HFFc6 (cell line): ENCODE measurements around the gene EXOC4. TPM values are rescaled to one million over a fixed set of nuclear protein-coding genes. Genes with fewer than 3 reads are reported as not detected.

Experiments used
- DNase-seq: peaks from one replicate; pipeline ENCODE4 v3.0.0-alpha.2; 2018
- H3K27ac Mint-ChIP-seq: 2 replicates; pipeline ENCODE4 v1.8.0; 2020; ENCODE audit warnings: mild to moderate bottlenecking, mixed read lengths
- H3K27me3 Mint-ChIP-seq: 2 replicates; pipeline ENCODE4 v1.8.0; 2021; ENCODE audit warnings: mild to moderate bottlenecking, moderate library complexity, mixed read lengths; ENCODE audit not compliant: insufficient read depth
- H3K36me3 Mint-ChIP-seq: 2 replicates; pipeline ENCODE4 v1.8.0; 2021; ENCODE audit warnings: low read depth, mixed read lengths
- H3K4me1 Mint-ChIP-seq: 2 replicates; pipeline ENCODE4 v1.8.0; 2020; ENCODE audit warnings: low read depth, mixed read lengths
- H3K4me3 Mint-ChIP-seq: 2 replicates; pipeline ENCODE4 v1.8.0; 2020; ENCODE audit warnings: mild to moderate bottlenecking, moderate library complexity, mixed read lengths
- H3K9me3 Mint-ChIP-seq: 2 replicates; pipeline ENCODE4 v1.8.0; 2020; ENCODE audit warnings: mild to moderate bottlenecking, mixed read lengths
- CTCF ChIP-seq: fragments of 200-600 bp; sonication (generic); IDR thresholded peaks from 2 replicates; pipeline ENCODE4 v1.5.0; 2021; ENCODE audit warnings: antibody characterized with exemption, mild to moderate bottlenecking
- total RNA-seq, 6 experiments: library from RNA; stranded (reverse); fragmentation: NEBNext Ultra II Directional; extraction: Animal tissue kit (Norgen Biotek cat#: 25700); gene quantifications; 2 replicates in 1 of 6; 3 replicates in 5 of 6; pipeline ENCODE4 v1.2.3, GENCODE V29; 2021

The EXOC4 gene
- total RNA-seq, 6 experiments from 2014 or later, result 57.6 to 67.6 (median 61.4) TPM

GRCh38 chr7:133724148-133724547 is 471.3 kb downstream of the EXOC4 start:
- TF ChIP-seq CTCF, result no peak
- Mint-ChIP-seq H3K4me3 (no peak overlapping the region), H3K27ac (no peak overlapping the region), H3K4me1 (no peaks in the 10 kb centered on the region), H3K27me3 (no peaks in the 10 kb centered on the region), H3K9me3 (no peaks in the 10 kb centered on the region), H3K36me3 (no peaks in the 10 kb centered on the region)
- no peak for DNase-seq

- H3K9me3 Mint-ChIP-seq, result no peaks in the 10 kb centered on the region
- H3K36me3 Mint-ChIP-seq, result no peaks in the 10 kb centered on the region
- no peak for TF ChIP-seq CTCF
- no peak overlapping the region for H3K4me3 Mint-ChIP-seq
- H3K27ac Mint-ChIP-seq, result no peak overlapping the region
- H3K27me3 Mint-ChIP-seq, result no peaks in the 10 kb centered on the region
- DNase-seq, result no peak
- no peaks in the 10 kb centered on the region for H3K4me1 Mint-ChIP-seq
These were observed 471.8 kb downstream of the EXOC4 start for GRCh38 chr7:133724694-133725093.

- H3K27me3 Mint-ChIP-seq, result no peaks in the 10 kb centered on the region
- TF ChIP-seq CTCF, result no peak
- no peak for DNase-seq
- H3K4me1 Mint-ChIP-seq, result no peaks in the 10 kb centered on the region
- no peak overlapping the region for H3K27ac Mint-ChIP-seq
- H3K36me3 Mint-ChIP-seq, result no peaks in the 10 kb centered on the region
- no peaks in the 10 kb centered on the region for H3K9me3 Mint-ChIP-seq
- H3K4me3 Mint-ChIP-seq, result no peak overlapping the region
These were observed 474.8 kb downstream of the EXOC4 start for GRCh38 chr7:133727476-133728214.

- no peak for TF ChIP-seq CTCF
- Mint-ChIP-seq H3K27ac (no peak overlapping the region), H3K9me3 (no peaks in the 10 kb centered on the region), H3K36me3 (no peaks in the 10 kb centered on the region), H3K27me3 (no peaks in the 10 kb centered on the region), H3K4me3 (no peak overlapping the region), H3K4me1 (peaks cover 3% of the 10 kb centered on the region)
- DNase-seq, result no peak
These were observed 477.5 kb downstream of the EXOC4 start for GRCh38 chr7:133730360-133730759.

- no peak overlapping the region for H3K27ac Mint-ChIP-seq
- TF ChIP-seq CTCF, result no peak
- no peak overlapping the region for H3K4me3 Mint-ChIP-seq
- DNase-seq, result no peak
- no peaks in the 10 kb centered on the region for H3K36me3 Mint-ChIP-seq
- no peaks in the 10 kb centered on the region for H3K9me3 Mint-ChIP-seq
- H3K4me1 Mint-ChIP-seq, result peaks cover 11% of the 10 kb centered on the region
- no peaks in the 10 kb centered on the region for H3K27me3 Mint-ChIP-seq
These were observed 480.5 kb downstream of the EXOC4 start for GRCh38 chr7:133733401-133733800.
